ENCODE measurements around the gene TM4SF20.

Gene TM4SF20

DNA sequence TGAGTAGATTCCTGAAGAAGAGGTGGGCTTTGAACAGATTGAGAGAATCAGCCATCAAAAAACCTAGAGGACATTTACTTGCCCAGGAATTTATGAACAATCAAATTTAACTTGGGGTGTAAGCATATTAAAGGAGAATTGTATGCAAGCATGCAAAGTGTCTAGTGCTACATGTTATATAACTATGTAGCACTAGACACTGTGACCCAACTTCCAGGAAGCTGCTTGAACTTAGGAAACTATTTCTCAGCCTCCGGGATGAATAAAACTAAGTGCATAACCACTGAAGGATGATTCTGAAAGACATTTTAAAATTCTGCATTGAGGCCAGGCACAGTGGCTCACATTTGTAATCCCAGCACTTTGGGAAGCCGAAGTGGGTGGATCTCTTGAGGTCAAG lies 41.7 kb downstream of the TM4SF20 start:
- no peak overlapping the region for H3K4me3 ChIP-seq (ENCODE audit: extremely low read depth, insufficient read depth, low read length, poor library complexity, severe bottlenecking)
- WGBS, 2 experiments (ENCODE audit: insufficient coverage in 2 of 2): 100% methylated on average over 1 to 2 of the region's 2 CpGs
- H3K9me3 ChIP-seq (ENCODE audit: control insufficient read depth, low read length): no peaks in the 10 kb centered on the region
- no peaks in the 10 kb centered on the region for H3K4me1 ChIP-seq (ENCODE audit: control insufficient read depth, insufficient read depth, low read length, poor library complexity, severe bottlenecking)
- H3K27ac ChIP-seq (ENCODE audit: low read depth, low read length, severe bottlenecking): no peak overlapping the region
- H3K36me3 ChIP-seq (ENCODE audit: control insufficient read depth, insufficient read depth, low read length): peaks cover 52% of the 10 kb centered on the region

GRCh38 chr2:227335713-227336112 lies 43.4 kb downstream of the TM4SF20 start:
- peaks cover 62% of the 10 kb centered on the region for H3K36me3 ChIP-seq (ENCODE audit: control insufficient read depth, insufficient read depth, low read length)
- no peaks in the 10 kb centered on the region for H3K9me3 ChIP-seq (ENCODE audit: control insufficient read depth, low read length)
- no peak overlapping the region for H3K4me3 ChIP-seq (ENCODE audit: extremely low read depth, insufficient read depth, low read length, poor library complexity, severe bottlenecking)
- no peaks in the 10 kb centered on the region for H3K4me1 ChIP-seq (ENCODE audit: control insufficient read depth, insufficient read depth, low read length, poor library complexity, severe bottlenecking)
- no peak overlapping the region for H3K27ac ChIP-seq (ENCODE audit: low read depth, low read length, severe bottlenecking)
- 100% methylated on average over 1 of the region's 1 CpG; no CpG with 5 or more reads in 1 of the 2 experiments for WGBS, 2 experiments (ENCODE audit: insufficient coverage in 2 of 2)

DNA sequence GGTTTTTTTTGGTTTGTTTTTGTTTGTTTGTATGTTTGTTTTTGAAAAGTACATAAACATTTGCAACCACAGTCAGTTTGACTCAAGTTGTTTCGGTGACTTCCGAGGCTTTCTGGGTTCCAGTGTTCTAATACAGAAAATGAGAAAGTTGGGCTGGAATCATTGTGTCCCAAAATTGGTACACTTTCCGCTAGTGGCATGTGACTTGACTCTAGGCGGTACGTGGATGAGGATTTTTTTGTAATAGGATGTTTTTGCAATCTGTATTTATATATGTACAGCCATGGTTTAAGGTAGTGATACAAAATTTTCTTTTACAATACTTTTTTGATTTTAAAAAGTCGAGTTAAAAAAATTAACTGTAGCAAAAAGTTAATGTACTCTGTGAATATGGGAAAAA lies 52.3 kb downstream of the TM4SF20 start:
- 84 to 93% methylated on average over 4 of the region's 6 CpGs for whole genome bisulfite sequencing, 2 experiments (ENCODE audit: insufficient coverage in 2 of 2)
- Histone ChIP-seq H3K4me1 (ENCODE audit: control insufficient read depth, insufficient read depth, low read length, poor library complexity, severe bottlenecking) (peaks cover 8% of the 10 kb centered on the region), H3K27ac (ENCODE audit: low read depth, low read length, severe bottlenecking) (no peak overlapping the region), H3K36me3 (ENCODE audit: control insufficient read depth, insufficient read depth, low read length) (peaks cover 14% of the 10 kb centered on the region), H3K4me3 (ENCODE audit: extremely low read depth, insufficient read depth, low read length, poor library complexity, severe bottlenecking) (peak overlapping the region; percentile 80), H3K9me3 (ENCODE audit: control insufficient read depth, low read length) (peaks cover 10% of the 10 kb centered on the region)

DNA sequence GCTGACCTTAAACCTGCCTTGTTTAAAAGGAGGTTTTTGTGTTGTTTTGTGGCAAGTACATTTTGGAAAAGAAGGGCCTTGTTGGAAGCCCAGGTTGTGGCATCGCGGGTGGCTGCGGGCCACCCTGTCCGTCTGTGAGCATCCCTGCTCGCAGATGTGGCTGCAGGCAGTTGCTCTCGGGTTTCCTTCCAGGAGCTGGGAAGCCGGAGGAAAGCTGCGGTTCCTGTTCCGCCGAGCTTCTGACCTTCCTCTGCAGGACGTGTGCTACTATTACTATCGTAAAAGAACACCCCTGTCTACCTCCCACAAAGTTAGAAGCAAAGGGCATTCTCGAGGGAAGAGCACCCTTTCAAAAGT lies 53.3 kb downstream of the TM4SF20 start:
- H3K9me3 ChIP-seq (ENCODE audit: control insufficient read depth, low read length): peaks cover 15% of the 10 kb centered on the region
- peak overlapping the region; percentile 80 for H3K4me3 ChIP-seq (ENCODE audit: extremely low read depth, insufficient read depth, low read length, poor library complexity, severe bottlenecking)
- H3K36me3 ChIP-seq (ENCODE audit: control insufficient read depth, insufficient read depth, low read length): peaks cover 6% of the 10 kb centered on the region
- H3K27ac ChIP-seq (ENCODE audit: low read depth, low read length, severe bottlenecking): peak overlapping the region; percentile 78
- H3K4me1 ChIP-seq (ENCODE audit: control insufficient read depth, insufficient read depth, low read length, poor library complexity, severe bottlenecking): peaks cover 8% of the 10 kb centered on the region
- WGBS, 2 experiments (ENCODE audit: insufficient coverage in 2 of 2): 0 to 2% methylated on average over 7 to 8 of the region's 13 CpGs

- WGBS, 2 experiments (ENCODE audit: insufficient coverage in 2 of 2): 0 to 1% methylated on average over 52 to 57 of the region's 67 CpGs
- Histone ChIP-seq H3K27ac (ENCODE audit: low read depth, low read length, severe bottlenecking) (peak within 1 kb of the TSS; percentile 78), H3K4me3 (ENCODE audit: extremely low read depth, insufficient read depth, low read length, poor library complexity, severe bottlenecking) (peak within 1 kb of the TSS; percentile 80), H3K9me3 (ENCODE audit: control insufficient read depth, low read length) (peaks cover 21% of the 10 kb centered on the region), H3K4me1 (ENCODE audit: control insufficient read depth, insufficient read depth, low read length, poor library complexity, severe bottlenecking) (peaks cover 8% of the 10 kb centered on the region), H3K36me3 (ENCODE audit: control insufficient read depth, insufficient read depth, low read length) (peaks cover under 1% of the 10 kb centered on the region)
Measured at GRCh38 chr2:227324995-227325838, 53.9 kb downstream of the TM4SF20 start, which contains the start of gene MFF. Gene MFF (plus strand): TSS chr2:227325251. CDS start chr2:227330666, 5,415 bp downstream.

DNA sequence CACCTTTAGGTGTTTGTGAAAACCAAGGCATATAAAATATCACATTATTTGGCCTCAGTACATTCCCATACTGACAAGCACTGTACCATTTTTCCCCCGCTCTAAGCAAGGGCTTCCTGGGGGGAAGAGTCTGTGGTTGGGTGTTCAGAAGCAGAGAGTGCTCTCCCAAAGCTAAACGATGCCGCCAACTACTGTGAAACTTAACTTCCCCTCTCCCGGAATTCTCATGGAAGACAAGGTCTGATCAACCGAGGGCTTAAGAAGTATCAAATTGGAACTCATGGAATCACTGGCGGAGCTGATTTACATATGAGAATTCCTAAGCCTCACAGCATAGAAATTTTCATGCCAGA lies 54.5 kb downstream of the TM4SF20 start:
- Histone ChIP-seq H3K27ac (ENCODE audit: low read depth, low read length, severe bottlenecking) (peak overlapping the region; percentile 11), H3K4me3 (ENCODE audit: extremely low read depth, insufficient read depth, low read length, poor library complexity, severe bottlenecking) (peak overlapping the region; percentile 80), H3K4me1 (ENCODE audit: control insufficient read depth, insufficient read depth, low read length, poor library complexity, severe bottlenecking) (peaks cover 8% of the 10 kb centered on the region), H3K36me3 (ENCODE audit: control insufficient read depth, insufficient read depth, low read length) (no peaks in the 10 kb centered on the region), H3K9me3 (ENCODE audit: control insufficient read depth, low read length) (peaks cover 24% of the 10 kb centered on the region)
- WGBS, 2 experiments (ENCODE audit: insufficient coverage in 2 of 2): 17 to 52% methylated on average over 3 to 4 of the region's 6 CpGs

DNA sequence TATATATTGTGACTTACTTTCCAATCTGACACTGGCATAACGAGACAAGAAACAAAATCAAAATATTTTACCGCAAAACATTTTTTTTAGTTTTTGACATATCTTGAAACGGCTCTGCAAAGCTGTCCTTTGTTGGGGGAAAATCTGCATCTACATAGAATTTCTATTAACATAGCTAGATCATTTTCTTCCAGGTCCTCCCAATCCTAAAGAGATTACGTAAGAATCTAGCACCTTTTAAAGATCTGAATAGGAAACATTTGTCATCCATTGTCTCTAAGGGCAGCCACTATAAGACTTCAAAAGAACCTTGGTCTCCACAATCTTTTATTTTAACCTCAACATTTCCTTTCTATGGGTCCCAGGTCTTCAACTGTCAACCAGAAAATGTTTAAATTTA lies 55.3 kb downstream of the TM4SF20 start:
- Histone ChIP-seq H3K4me1 (ENCODE audit: control insufficient read depth, insufficient read depth, low read length, poor library complexity, severe bottlenecking) (peaks cover 8% of the 10 kb centered on the region), H3K27ac (ENCODE audit: low read depth, low read length, severe bottlenecking) (no peak overlapping the region), H3K4me3 (ENCODE audit: extremely low read depth, insufficient read depth, low read length, poor library complexity, severe bottlenecking) (no peak overlapping the region), H3K36me3 (ENCODE audit: control insufficient read depth, insufficient read depth, low read length) (no peaks in the 10 kb centered on the region), H3K9me3 (ENCODE audit: control insufficient read depth, low read length) (peaks cover 24% of the 10 kb centered on the region)
- WGBS, 2 experiments (ENCODE audit: insufficient coverage in 2 of 2): 88 to 100% methylated on average over 1 of the region's 4 CpGs

DNA sequence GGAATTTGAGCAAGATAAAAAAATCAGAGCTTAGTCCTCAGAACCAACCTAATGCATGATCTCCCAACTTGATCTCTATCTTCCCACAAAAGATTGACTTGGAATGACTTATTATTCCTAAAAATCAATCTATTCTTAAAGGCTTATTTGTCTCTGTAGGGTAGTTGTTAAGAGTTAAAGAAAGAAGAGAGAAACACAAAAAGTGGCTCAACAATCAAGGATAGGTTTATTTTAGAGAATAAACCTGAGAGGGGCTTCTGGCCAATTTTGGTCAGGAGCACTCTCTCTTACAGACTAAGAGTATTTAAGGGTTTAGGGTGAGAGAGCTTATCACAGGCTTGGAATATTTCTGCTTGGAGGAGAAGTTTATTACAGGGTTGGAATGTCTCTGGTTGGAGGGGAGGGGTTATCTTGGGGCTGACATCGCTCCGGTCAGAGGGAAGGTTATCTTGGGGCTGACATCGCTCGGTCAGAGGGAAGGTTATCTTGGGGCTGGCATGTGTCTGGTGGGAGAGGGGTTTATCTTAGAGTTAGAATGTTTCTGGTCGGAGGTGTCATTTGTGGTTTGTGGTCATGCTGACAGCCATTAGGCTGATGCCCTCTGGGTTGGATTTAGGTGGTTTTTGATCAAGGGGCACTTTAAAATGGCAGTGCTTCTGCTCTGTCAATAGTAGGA lies 56.4 kb downstream of the TM4SF20 start:
- Histone ChIP-seq H3K9me3 (ENCODE audit: control insufficient read depth, low read length) (peaks cover 24% of the 10 kb centered on the region), H3K4me3 (ENCODE audit: extremely low read depth, insufficient read depth, low read length, poor library complexity, severe bottlenecking) (no peak overlapping the region), H3K4me1 (ENCODE audit: control insufficient read depth, insufficient read depth, low read length, poor library complexity, severe bottlenecking) (peaks cover 8% of the 10 kb centered on the region), H3K27ac (ENCODE audit: low read depth, low read length, severe bottlenecking) (no peak overlapping the region), H3K36me3 (ENCODE audit: control insufficient read depth, insufficient read depth, low read length) (no peaks in the 10 kb centered on the region)
- WGBS, 2 experiments (ENCODE audit: insufficient coverage in 2 of 2): 90 to 95% methylated on average over 4 to 5 of the region's 5 CpGs

GRCh38 chr2:227320305-227321094 lies 58.6 kb downstream of the TM4SF20 start:
- 88 to 93% methylated on average over 26 to 33 of the region's 33 CpGs for WGBS, 2 experiments (ENCODE audit: insufficient coverage in 2 of 2)
- H3K9me3 ChIP-seq (ENCODE audit: control insufficient read depth, low read length): peaks cover 24% of the 10 kb centered on the region
- H3K27ac ChIP-seq (ENCODE audit: low read depth, low read length, severe bottlenecking): no peak overlapping the region
- no peak overlapping the region for H3K4me3 ChIP-seq (ENCODE audit: extremely low read depth, insufficient read depth, low read length, poor library complexity, severe bottlenecking)
- H3K4me1 ChIP-seq (ENCODE audit: control insufficient read depth, insufficient read depth, low read length, poor library complexity, severe bottlenecking): no peaks in the 10 kb centered on the region
- H3K36me3 ChIP-seq (ENCODE audit: control insufficient read depth, insufficient read depth, low read length): no peaks in the 10 kb centered on the region

GRCh38 chr2:227317834-227318233 lies 61.3 kb downstream of the TM4SF20 start:
- H3K9me3 ChIP-seq (ENCODE audit: control insufficient read depth, low read length): peaks cover 21% of the 10 kb centered on the region
- H3K4me3 ChIP-seq (ENCODE audit: extremely low read depth, insufficient read depth, low read length, poor library complexity, severe bottlenecking): no peak overlapping the region
- H3K27ac ChIP-seq (ENCODE audit: low read depth, low read length, severe bottlenecking): no peak overlapping the region
- H3K4me1 ChIP-seq (ENCODE audit: control insufficient read depth, insufficient read depth, low read length, poor library complexity, severe bottlenecking): no peaks in the 10 kb centered on the region
- no peaks in the 10 kb centered on the region for H3K36me3 ChIP-seq (ENCODE audit: control insufficient read depth, insufficient read depth, low read length)
- WGBS, 2 experiments (ENCODE audit: insufficient coverage in 2 of 2): 100% methylated on average over 2 of the region's 2 CpGs; no CpG with 5 or more reads in 1 of the 2 experiments

All from mesodermal cell (in vitro differentiated cells).